Stimulated activated CD8-positive, alpha-beta memory T cell treated with anti-CD3 and anti-CD28 coated beads, Interleukin-7, amount 100 ng/mL, for 4 hours (primary cell): Measurements from ENCODE around the gene CCDC192.

Source experiments
- DNase-seq, 2 donors: peaks; one replicate each; pipeline ENCODE4 v3.0.0-alpha.2; 2020; ENCODE audit warnings: low read depth in 2 of 2

Gene CCDC192

DNA sequence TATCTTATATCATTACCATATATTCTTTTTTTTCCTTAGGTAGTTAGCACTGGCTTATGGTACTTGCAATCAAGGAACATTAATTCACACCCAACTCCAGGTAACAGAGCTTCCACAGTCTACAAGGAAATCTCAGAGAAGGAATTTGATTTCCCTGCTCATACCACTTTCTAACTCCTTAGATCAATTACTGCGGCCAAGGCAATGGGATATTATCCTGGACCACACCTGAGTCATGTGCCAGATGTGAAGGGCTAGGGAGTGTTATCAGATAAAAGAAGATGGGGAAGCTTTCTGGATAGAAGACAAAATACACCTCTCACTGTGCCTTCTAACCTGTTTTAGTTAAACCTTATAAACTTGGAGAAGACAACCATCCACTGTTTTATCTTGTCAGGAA, 181.2 kb downstream of the CCDC192 start:
- no peak for DNase-seq

DNA sequence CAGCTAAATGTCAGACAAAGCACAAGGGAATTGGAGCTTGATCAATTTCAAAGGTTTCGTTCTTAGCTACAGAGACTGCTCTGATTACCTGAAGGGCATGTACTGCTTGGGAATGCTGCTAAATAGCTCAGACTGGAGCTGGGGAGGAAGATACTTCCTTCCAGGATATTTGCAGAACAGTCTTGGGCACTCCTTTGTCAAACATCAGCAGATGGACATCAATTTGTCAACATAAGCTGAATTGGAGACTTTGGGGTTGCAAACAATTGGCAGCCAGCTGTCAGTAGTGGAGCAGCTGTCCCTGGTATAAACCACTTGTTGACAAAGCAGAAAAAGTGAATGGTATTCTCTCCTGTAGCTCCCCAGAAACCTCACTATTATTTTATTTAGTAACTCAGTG, 182.0 kb downstream of the CCDC192 start:
- DNase-seq, result no peak

- no peak for DNase-seq
Measured at GRCh38 chr5:127886081-127886480, 182.9 kb downstream of the CCDC192 start.

DNA sequence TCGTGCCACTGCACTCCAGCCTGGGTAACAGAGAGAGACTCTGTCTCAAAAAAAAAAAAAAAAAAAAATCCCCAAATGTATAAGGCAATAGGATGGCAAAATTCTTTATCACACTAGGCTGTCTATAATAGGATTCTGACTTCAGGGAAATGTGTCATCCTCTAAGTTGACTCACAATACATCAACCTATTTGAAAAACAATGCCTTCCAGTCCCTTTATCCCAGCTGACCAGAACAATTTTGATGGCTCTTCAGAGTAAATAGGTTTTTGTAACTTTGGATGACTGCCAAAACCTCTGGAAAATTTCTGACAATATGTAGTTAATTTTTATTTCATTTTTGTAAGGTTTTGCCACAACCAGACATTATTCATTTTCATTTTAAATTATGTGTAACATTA, 184.1 kb downstream of the CCDC192 start:
- DNase-seq, result no peak

GRCh38 chr5:127891942-127892341, 188.8 kb downstream of the CCDC192 start:
- no peak for DNase-seq

GRCh38 chr5:127892467-127893207, 189.4 kb downstream of the CCDC192 start:
- DNase-seq, result no peak

GRCh38 chr5:127893232-127893631, 190.0 kb downstream of the CCDC192 start:
- DNase-seq, result no peak

- no peak for DNase-seq
Measured at GRCh38 chr5:127894461-127894860, 191.3 kb downstream of the CCDC192 start.

GRCh38 chr5:127898551-127899213, 195.5 kb downstream of the CCDC192 start:
- no peak for DNase-seq

GRCh38 chr5:127899214-127899610, 196.0 kb downstream of the CCDC192 start:
- DNase-seq, result no peak

DNA sequence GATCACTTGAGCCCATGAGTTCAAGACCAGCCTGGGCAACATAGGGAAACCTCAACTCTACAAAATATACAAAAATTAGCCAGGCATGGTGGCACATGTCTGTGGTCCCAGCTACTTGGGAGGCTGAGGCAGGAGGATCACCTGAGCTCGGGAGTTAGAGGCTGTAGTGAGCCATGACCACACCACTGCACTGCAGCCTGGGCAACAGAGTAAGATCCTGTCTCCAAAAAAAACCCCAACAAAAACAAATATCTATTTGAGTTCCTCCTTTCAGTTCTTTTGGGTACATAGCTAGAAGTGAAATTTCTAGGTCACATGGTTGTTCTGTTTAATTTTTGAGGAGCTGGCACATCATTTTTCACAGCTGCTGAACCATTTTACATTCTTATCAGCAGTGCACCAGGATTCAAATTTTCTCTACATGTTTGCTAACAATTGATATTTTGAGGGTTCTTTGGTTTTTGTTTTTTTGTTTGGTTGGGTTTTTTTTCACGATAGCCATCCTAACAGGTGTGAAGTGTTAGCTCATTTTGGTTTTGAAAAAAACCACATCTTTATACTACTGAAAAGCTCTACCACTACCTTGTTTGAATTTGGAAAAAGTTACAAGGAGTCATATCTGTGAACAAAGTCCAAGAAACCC, 203.5 kb downstream of the CCDC192 start:
- DNase-seq, result no peak

DNA sequence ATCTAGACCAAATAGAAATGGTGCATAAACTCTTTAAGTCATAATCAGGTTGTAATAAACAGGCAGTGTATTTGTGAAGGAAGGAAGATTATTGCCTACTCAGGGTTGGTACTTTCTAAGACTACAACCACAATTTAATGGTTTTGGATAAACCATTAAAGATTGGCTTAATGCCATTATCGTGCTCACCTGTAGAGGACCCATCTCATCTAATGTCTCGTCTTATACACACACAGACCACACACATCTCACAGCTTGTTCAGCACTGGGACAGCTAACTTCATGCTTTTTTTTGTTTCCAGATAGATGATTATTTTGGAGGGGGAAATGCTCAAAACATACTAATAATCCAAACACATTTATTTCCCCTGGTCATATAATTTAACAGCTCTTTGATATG, 204.7 kb downstream of the CCDC192 start:
- no peak for DNase-seq

- DNase-seq, result no peak
Measured at GRCh38 chr5:127909066-127909465, 205.9 kb downstream of the CCDC192 start.

GRCh38 chr5:127909821-127910220, 206.6 kb downstream of the CCDC192 start:
- DNase-seq, result no peak

GRCh38 chr5:127910307-127910956, 207.2 kb downstream of the CCDC192 start:
- DNase-seq, result no peak

- no peak for DNase-seq
Measured at GRCh38 chr5:127911619-127912018, 208.4 kb downstream of the CCDC192 start.

- DNase-seq, result no peak
Measured at GRCh38 chr5:127912411-127912810, 209.2 kb downstream of the CCDC192 start.

DNA sequence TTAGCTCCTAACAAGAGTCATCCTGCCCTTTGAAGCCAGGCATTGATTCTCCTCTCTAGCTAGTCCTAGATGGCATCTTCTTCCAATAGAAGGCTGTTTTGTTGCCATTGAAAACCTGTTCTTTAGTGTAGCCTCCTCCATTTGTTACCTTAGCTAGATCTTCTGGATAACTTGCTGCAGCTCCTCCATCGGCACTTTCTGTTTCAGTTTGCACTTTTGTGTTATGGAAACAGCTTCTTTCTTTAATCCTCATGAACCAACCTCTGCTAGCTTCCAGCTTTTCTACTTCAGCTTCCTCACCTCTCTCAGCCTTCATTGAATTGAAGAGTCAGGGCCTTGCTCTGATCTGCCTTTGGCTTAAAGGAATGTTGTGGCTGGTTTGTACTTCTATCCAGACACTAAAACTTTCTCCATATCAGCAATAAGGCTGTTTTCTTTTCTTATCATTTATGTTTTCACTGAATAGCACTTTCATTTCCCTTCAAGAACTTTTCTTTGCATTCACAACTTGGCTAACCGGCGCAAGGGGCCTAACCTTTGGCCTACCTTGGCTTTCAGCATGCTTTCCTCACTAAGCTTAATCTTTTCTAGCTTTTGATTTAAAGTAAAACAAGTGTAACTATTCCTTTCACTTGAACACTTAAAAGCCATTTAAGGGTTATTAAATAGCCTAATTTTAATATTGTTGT, 213.8 kb downstream of the CCDC192 start:
- no peak for DNase-seq

GRCh38 chr5:127919006-127919796, 216.0 kb downstream of the CCDC192 start:
- DNase-seq, result no peak

GRCh38 chr5:127919818-127920217, 216.6 kb downstream of the CCDC192 start:
- DNase-seq, result no peak

DNA sequence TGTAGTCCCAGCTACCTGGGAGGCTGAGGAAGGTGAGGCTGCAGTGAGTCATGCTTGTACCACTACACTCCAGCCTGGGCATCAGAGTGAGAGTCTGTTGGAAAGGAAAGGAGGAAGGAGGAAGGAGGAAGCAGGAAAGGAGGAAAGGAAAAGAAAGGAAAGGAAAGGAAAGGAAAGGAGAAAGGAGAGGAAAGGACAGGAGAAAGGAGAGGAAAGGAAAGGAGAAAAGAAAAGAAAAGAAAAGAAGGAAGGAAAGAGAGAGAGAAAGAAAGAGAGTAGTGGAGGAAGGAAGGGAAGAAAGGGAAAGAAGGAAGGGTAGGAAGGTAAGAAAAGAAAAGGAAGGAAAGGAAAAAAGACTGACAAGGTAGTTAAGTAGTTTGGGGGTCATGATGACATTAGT, 217.7 kb downstream of the CCDC192 start:
- no peak for DNase-seq
